SH-SY5Y (cell line): ENCODE data around the gene OR6C75.

Source experiments
- GATA2 ChIP-seq: IDR thresholded peaks from 2 replicates; pipeline ENCODE4 v1.6.1; 2011; ENCODE audit warnings: mild to moderate bottlenecking, low read depth, low read length
- GATA3 ChIP-seq: IDR thresholded peaks from 2 replicates; pipeline ENCODE4 v1.6.1; 2011; ENCODE audit warnings: low read depth, mild to moderate bottlenecking, low read length, moderate library complexity

- TF ChIP-seq GATA2 (no peak), GATA3 (no peak)
Observed at GRCh38 chr12:55372521-55372920, 9.7 kb downstream of the OR6C75 start.
